HEK293 (cell line): ENCODE measurements around the gene JAM2.

Experiments
- AEBP2 ChIP-seq: fragments of 450-650 bp; formaldehyde crosslinking; IDR thresholded peaks from 2 replicates; pipeline ENCODE4 v1.5.1; 2016; ENCODE audit warnings: missing biosample characterization, missing genetic modification characterization, borderline replicate concordance
- BCL11A ChIP-seq: fragments of 450-650 bp; formaldehyde crosslinking; IDR thresholded peaks from 2 replicates; pipeline ENCODE4 v1.5.1; 2016; ENCODE audit warnings: low read depth, missing biosample characterization, missing genetic modification characterization
- IKZF3 ChIP-seq: fragments of 450-650 bp; IDR thresholded peaks from 2 replicates; pipeline ENCODE4 v1.5.0; 2018; ENCODE audit warnings: missing biosample characterization, mild to moderate bottlenecking, missing genetic modification characterization, moderate library complexity
- KLF1 ChIP-seq: fragments of 450-650 bp; formaldehyde crosslinking; IDR thresholded peaks from 2 replicates; pipeline ENCODE4 v1.5.1; 2016; ENCODE audit warnings: missing biosample characterization, missing genetic modification characterization
- OSR2 ChIP-seq: fragments of 450-650 bp; formaldehyde crosslinking; IDR thresholded peaks from 2 replicates; pipeline ENCODE4 v1.5.1; 2016; ENCODE audit warnings: missing biosample characterization, missing genetic modification characterization
- PATZ1 ChIP-seq: fragments of 450-650 bp; formaldehyde crosslinking; IDR thresholded peaks from 2 replicates; pipeline ENCODE4 v1.5.1; 2016; ENCODE audit warnings: missing biosample characterization, missing genetic modification characterization
- PRDM1 ChIP-seq: fragments of 450-650 bp; formaldehyde crosslinking; IDR thresholded peaks from 2 replicates; pipeline ENCODE4; 2016; ENCODE audit warnings: missing biosample characterization, missing genetic modification characterization
- PRDM4 ChIP-seq: fragments of 450-650 bp; formaldehyde crosslinking; IDR thresholded peaks from 2 replicates; pipeline ENCODE4 v1.5.1; 2017; ENCODE audit warnings: missing biosample characterization, missing genetic modification characterization
- RBAK ChIP-seq: fragments of 450-650 bp; formaldehyde crosslinking; IDR thresholded peaks from 2 replicates; pipeline ENCODE4 v1.5.1; 2016; ENCODE audit warnings: missing biosample characterization, missing genetic modification characterization
- SETDB1 ChIP-seq: IDR thresholded peaks from one replicate; pipeline ENCODE4 v1.6.1; 2017; ENCODE audit warnings: mild to moderate bottlenecking, low read length, moderate library complexity, mixed read lengths; ENCODE audit not compliant: insufficient read length
- SP2 ChIP-seq: fragments of 450-650 bp; formaldehyde crosslinking; IDR thresholded peaks from 2 replicates; pipeline ENCODE4 v1.5.1; 2016; ENCODE audit warnings: missing biosample characterization, missing genetic modification characterization
- SP3 ChIP-seq: fragments of 450-650 bp; formaldehyde crosslinking; IDR thresholded peaks from 2 replicates; pipeline ENCODE4 v1.5.1; 2016; ENCODE audit warnings: missing biosample characterization, missing genetic modification characterization
- SP7 ChIP-seq: fragments of 450-650 bp; formaldehyde crosslinking; IDR thresholded peaks from 2 replicates; pipeline ENCODE4 v1.5.1; 2016; ENCODE audit warnings: missing biosample characterization, missing genetic modification characterization
- TCF7L2 ChIP-seq: IDR thresholded peaks from 2 replicates; pipeline ENCODE4 v1.6.1; 2011; ENCODE audit warnings: low read depth, mild to moderate bottlenecking, inconsistent platforms, low read length, moderate library complexity, borderline replicate concordance
- ZBTB17 ChIP-seq: fragments of 450-650 bp; formaldehyde crosslinking; IDR thresholded peaks from 2 replicates; pipeline ENCODE4 v1.5.1; 2016; ENCODE audit warnings: missing biosample characterization, missing genetic modification characterization
- ZBTB26 ChIP-seq: fragments of 450-650 bp; formaldehyde crosslinking; optimal IDR thresholded peaks from 2 replicates; pipeline ENCODE3; 2016; ENCODE audit warnings: missing biosample characterization, mild to moderate bottlenecking, missing genetic modification characterization
- ZEB2 ChIP-seq: fragments of 450-650 bp; formaldehyde crosslinking; IDR thresholded peaks from 2 replicates; pipeline ENCODE4 v1.5.1; 2016; ENCODE audit warnings: missing biosample characterization, missing genetic modification characterization
- ZFP41 ChIP-seq: fragments of 450-650 bp; formaldehyde crosslinking; IDR thresholded peaks from 2 replicates; pipeline ENCODE4 v1.5.1; 2016; ENCODE audit warnings: missing biosample characterization, missing genetic modification characterization, borderline replicate concordance
- ZNF138 ChIP-seq: fragments of 450-650 bp; formaldehyde crosslinking; IDR thresholded peaks from 2 replicates; pipeline ENCODE4 v1.5.1; 2016; ENCODE audit warnings: missing biosample characterization, missing genetic modification characterization, borderline replicate concordance
- ZNF184 ChIP-seq: fragments of 450-650 bp; IDR thresholded peaks from 2 replicates; pipeline ENCODE4 v1.5.1; 2018; ENCODE audit warnings: missing biosample characterization, mild to moderate bottlenecking, missing genetic modification characterization
- ZNF324 ChIP-seq: fragments of 450-650 bp; formaldehyde crosslinking; IDR thresholded peaks from 2 replicates; pipeline ENCODE4 v1.5.1; 2016; ENCODE audit warnings: missing biosample characterization, missing genetic modification characterization
- ZNF335 ChIP-seq: fragments of 450-650 bp; formaldehyde crosslinking; conservative IDR thresholded peaks from 2 replicates; pipeline ENCODE4 v1.5.1; 2016; ENCODE audit warnings: missing biosample characterization, missing genetic modification characterization
- ZNF350 ChIP-seq: fragments of 450-650 bp; formaldehyde crosslinking; IDR thresholded peaks from 2 replicates; pipeline ENCODE4 v1.5.0; 2017; ENCODE audit warnings: missing biosample characterization, mild to moderate bottlenecking, missing genetic modification characterization
- ZNF394 ChIP-seq: fragments of 450-650 bp; formaldehyde crosslinking; IDR thresholded peaks from 2 replicates; pipeline ENCODE4 v1.5.1; 2016; ENCODE audit warnings: missing biosample characterization, missing genetic modification characterization, mild to moderate bottlenecking, moderate library complexity, borderline replicate concordance
- ZNF426 ChIP-seq: fragments of 450-650 bp; formaldehyde crosslinking; IDR thresholded peaks from 2 replicates; pipeline ENCODE4 v1.5.1; 2017; ENCODE audit warnings: missing biosample characterization, missing genetic modification characterization, mild to moderate bottlenecking, inconsistent platforms, moderate library complexity
- ZNF510 ChIP-seq: fragments of 450-650 bp; formaldehyde crosslinking; IDR thresholded peaks from 2 replicates; pipeline ENCODE4 v1.5.1; 2018; ENCODE audit warnings: mild to moderate bottlenecking, missing genetic modification characterization, missing biosample characterization; ENCODE audit not compliant: insufficient replicate concordance
- ZNF544 ChIP-seq: fragments of 450-650 bp; formaldehyde crosslinking; IDR thresholded peaks from 2 replicates; pipeline ENCODE4 v1.5.0; 2017; ENCODE audit warnings: missing biosample characterization, missing genetic modification characterization
- ZNF555 ChIP-seq: fragments of 450-650 bp; formaldehyde crosslinking; conservative IDR thresholded peaks from 2 replicates; pipeline ENCODE4 v1.5.1; 2017; ENCODE audit warnings: missing biosample characterization, mild to moderate bottlenecking, missing genetic modification characterization, inconsistent platforms
- ZNF571 ChIP-seq: fragments of 450-650 bp; formaldehyde crosslinking; IDR thresholded peaks from 2 replicates; pipeline ENCODE4 v1.5.0; 2017; ENCODE audit warnings: missing biosample characterization, missing genetic modification characterization
- ZNF585B ChIP-seq: fragments of 450-650 bp; formaldehyde crosslinking; IDR thresholded peaks from 2 replicates; pipeline ENCODE4 v1.5.1; 2016; ENCODE audit warnings: missing biosample characterization, missing genetic modification characterization
- ZNF843 ChIP-seq: fragments of 450-650 bp; formaldehyde crosslinking; IDR thresholded peaks from 2 replicates; pipeline ENCODE4 v1.5.1; 2016; ENCODE audit warnings: missing biosample characterization, missing genetic modification characterization
- ZSCAN5A ChIP-seq: fragments of 450-650 bp; formaldehyde crosslinking; IDR thresholded peaks from 2 replicates; pipeline ENCODE4 v1.5.1; 2016; ENCODE audit warnings: missing biosample characterization, missing genetic modification characterization
- ZXDB ChIP-seq: fragments of 450-650 bp; formaldehyde crosslinking; IDR thresholded peaks from 2 replicates; pipeline ENCODE4 v1.5.1; 2016; ENCODE audit warnings: missing biosample characterization, missing genetic modification characterization

JAM2 gene

GRCh38 chr21:25639551-25640201 lies 618 bp downstream of the JAM2 start (continued):
- TF ChIP-seq ZBTB26 (tag by site-specific recombination) (peak; percentile 53), SP3 (tag by site-specific recombination) (peak; percentile 42), SP2 (tag by site-specific recombination) (peak; percentile 35; the same call in 1 of the 2 replicates), ZNF555 (tag by site-specific recombination) (no peak), IKZF3 (tag by site-specific recombination) (no peak), BCL11A (tag by site-specific recombination) (no peak), ZNF335 (tag by site-specific recombination) (peak; percentile 88), SETDB1 (no peak), ZNF571 (tag by site-specific recombination) (no peak), PRDM1 (no peak), ZNF324 (0 out of 2 replicates have a peak, but pooled peaks have one; percentile 23), ZNF585B (tag by site-specific recombination) (no peak), ZFP41 (tag by site-specific recombination) (no peak), TCF7L2 (no peak), PRDM4 (tag by site-specific recombination) (no peak), SP7 (tag by site-specific recombination) (peak; percentile 31; the same call in 1 of the 2 replicates), ZXDB (0 out of 2 replicates have a peak, but pooled peaks have one; percentile 19), ZNF510 (no peak), OSR2 (tag by site-specific recombination) (peak; percentile 49; the same call in 1 of the 2 replicates), ZNF184 (0 out of 2 replicates have a peak, but pooled peaks have one; percentile 24), RBAK (tag by site-specific recombination) (no peak), ZNF843 (tag by site-specific recombination) (no peak), ZNF138 (tag by site-specific recombination) (no peak), ZNF544 (tag by site-specific recombination) (no peak), ZNF350 (tag by site-specific recombination) (no peak), ZBTB17 (tag by site-specific recombination) (peak; percentile 83), PATZ1 (tag by site-specific recombination) (peak; percentile 88), ZEB2 (tag by site-specific recombination) (peak; percentile 40), KLF1 (tag by site-specific recombination) (no peak), AEBP2 (no peak), ZSCAN5A (tag by site-specific recombination) (no peak), ZNF426 (tag by site-specific recombination) (no peak), ZNF394 (tag by site-specific recombination) (0 out of 2 replicates have a peak, but pooled peaks have one; percentile 29)
